HepG2 (cell line): Measurements from ENCODE around the gene RAB5B. TPM values are rescaled to one million over a fixed set of nuclear protein-coding genes. Genes with fewer than 3 reads are reported as not detected.

ENCODE experiments used
- ADNP ChIP-seq: sonication (generic); formaldehyde crosslinking; IDR thresholded peaks from 2 replicates; pipeline ENCODE4 v1.4.0; 2020; ENCODE audit warnings: missing genetic modification reagents
- CEBPG ChIP-seq: IDR thresholded peaks from 2 replicates; pipeline ENCODE4 v1.6.1; 2016
- FOXC1 ChIP-seq: sonication (generic); formaldehyde crosslinking; IDR thresholded peaks from 2 replicates; pipeline ENCODE4 v1.8.0; 2022; ENCODE audit warnings: mild to moderate bottlenecking, missing genetic modification reagents, borderline replicate concordance
- GABPA ChIP-seq, 2 experiments: IDR thresholded peaks; 2 replicates each; pipeline ENCODE4 v1.6.1; 2011 to 2016; ENCODE audit warnings: low read depth in 2 of 2, low read length in 1 of 2, missing biosample characterization in 1 of 2, missing genetic modification characterization in 1 of 2
- GZF1 ChIP-seq: sonication (generic); formaldehyde crosslinking; IDR thresholded peaks from 2 replicates; pipeline ENCODE4 v1.5.1; 2020; ENCODE audit warnings: mild to moderate bottlenecking, missing genetic modification reagents
- JUND ChIP-seq: sonication (generic); formaldehyde crosslinking; IDR thresholded peaks from 2 replicates; pipeline ENCODE4 v1.8.0; 2022; ENCODE audit warnings: mild to moderate bottlenecking, missing genetic modification reagents
- MEIS2 ChIP-seq: sonication (generic); formaldehyde crosslinking; IDR thresholded peaks from 2 replicates; pipeline ENCODE4 v1.9.0; 2021; ENCODE audit warnings: mild to moderate bottlenecking, missing genetic modification reagents
- MIXL1 ChIP-seq: IDR thresholded peaks from 2 replicates; pipeline ENCODE4 v1.6.1; 2016
- PLSCR1 ChIP-seq: sonication (generic); formaldehyde crosslinking; IDR thresholded peaks from 2 replicates; pipeline ENCODE4 v1.5.0; 2020; ENCODE audit warnings: missing genetic modification reagents, mild to moderate bottlenecking, borderline replicate concordance
- PRDM15 ChIP-seq: sonication (generic); formaldehyde crosslinking; IDR thresholded peaks from 2 replicates; pipeline ENCODE4 v1.4.0; 2020; ENCODE audit warnings: missing genetic modification reagents
- RARA ChIP-seq: IDR thresholded peaks from 2 replicates; pipeline ENCODE4 v1.6.1; 2016; ENCODE audit warnings: missing genetic modification reagents, missing compliant biosample characterization
- SAFB2 ChIP-seq: sonication (generic); formaldehyde crosslinking; IDR thresholded peaks from 2 replicates; pipeline ENCODE4 v1.5.1; 2020; ENCODE audit warnings: missing genetic modification reagents, low read depth, mild to moderate bottlenecking, borderline replicate concordance
- SIN3A ChIP-seq: IDR thresholded peaks from 2 replicates; pipeline ENCODE4 v1.6.1; 2011; ENCODE audit warnings: low read depth, mild to moderate bottlenecking, control low read depth, low read length, borderline replicate concordance
- SOX5 ChIP-seq: IDR thresholded peaks from 2 replicates; pipeline ENCODE4 v1.6.1; 2016; ENCODE audit warnings: borderline replicate concordance
- SOX6 ChIP-seq, 2 experiments: fragments of 450-650 bp in 1 of 2; sonication (generic) in 1 of 2; formaldehyde crosslinking in 1 of 2; IDR thresholded peaks; 2 replicates each; pipeline versions ENCODE4 v1.4.0 to v1.6.1; 2017 to 2020; ENCODE audit warnings: antibody characterized with exemption in 1 of 2, mild to moderate bottlenecking in 1 of 2, missing genetic modification reagents in 1 of 2
- TERF1 ChIP-seq: sonication (generic); formaldehyde crosslinking; IDR thresholded peaks from 2 replicates; pipeline ENCODE4 v1.8.0; 2022; ENCODE audit warnings: mild to moderate bottlenecking, missing genetic modification reagents, moderate library complexity
- ZBTB38 ChIP-seq: sonication (generic); formaldehyde crosslinking; IDR thresholded peaks from 2 replicates; pipeline ENCODE4 v1.5.1; 2020; ENCODE audit warnings: mild to moderate bottlenecking, missing genetic modification reagents
- ZKSCAN5 ChIP-seq: sonication (generic); formaldehyde crosslinking; IDR thresholded peaks from 2 replicates; pipeline ENCODE4 v1.5.1; 2020; ENCODE audit warnings: mild to moderate bottlenecking, missing genetic modification reagents
- ZNF337 ChIP-seq: sonication (generic); formaldehyde crosslinking; IDR thresholded peaks from 2 replicates; pipeline ENCODE4 v1.5.1; 2020; ENCODE audit warnings: missing genetic modification reagents, low read depth, mild to moderate bottlenecking, borderline replicate concordance
- ZSCAN21 ChIP-seq: sonication (generic); formaldehyde crosslinking; IDR thresholded peaks from 2 replicates; pipeline ENCODE4 v1.8.0; 2022; ENCODE audit warnings: mild to moderate bottlenecking, missing genetic modification reagents, moderate library complexity, borderline replicate concordance
- polyA plus RNA-seq, 8 experiments: library from polyadenylated mRNA; depleted of rRNA in 3 of 8; stranded (reverse) in 7 of 8; unstranded in 1 of 8; fragments of >200 nt; fragmentation: Illumina TruSeq in 4 of 8; extraction: Trizol in 4 of 8; gene quantifications; 2 replicates each; pipeline versions ENCODE4 v1.2.1 to v1.2.3, GENCODE V29; 2011 to 2016; ENCODE audit warnings: low read depth in 4 of 8, missing spikeins in 1 of 8, mixed read lengths in 1 of 8; ENCODE audit not compliant: insufficient read depth in 1 of 8
- total RNA-seq, 5 experiments: library from RNA; depleted of rRNA; stranded (reverse); fragments of >200 nt; fragmentation: Illumina TruSeq; extraction: Trizol; gene quantifications; 2 replicates each; pipeline ENCODE4 v1.2.3, GENCODE V29; 2016; ENCODE audit warnings: low read depth in 1 of 5
- TF ChIP-seq, protein P1 (sequence below): sonication (generic); formaldehyde crosslinking; IDR thresholded peaks from 2 replicates; pipeline ENCODE4 v1.5.1; 2020; ENCODE audit warnings: mild to moderate bottlenecking, missing genetic modification reagents, moderate library complexity
- TF ChIP-seq, protein P2 (sequence below): sonication (generic); formaldehyde crosslinking; IDR thresholded peaks from 2 replicates; pipeline ENCODE4 v1.4.0; 2020; ENCODE audit warnings: missing genetic modification reagents

Gene RAB5B
- total and polyA plus RNA-seq, 2 of the 13 experiments (the other 11 are each of a cell fraction or from before 2014, with no cell fraction given) = 26.0 to 68.3 TPM

- TF ChIP-seq, protein P1, sequence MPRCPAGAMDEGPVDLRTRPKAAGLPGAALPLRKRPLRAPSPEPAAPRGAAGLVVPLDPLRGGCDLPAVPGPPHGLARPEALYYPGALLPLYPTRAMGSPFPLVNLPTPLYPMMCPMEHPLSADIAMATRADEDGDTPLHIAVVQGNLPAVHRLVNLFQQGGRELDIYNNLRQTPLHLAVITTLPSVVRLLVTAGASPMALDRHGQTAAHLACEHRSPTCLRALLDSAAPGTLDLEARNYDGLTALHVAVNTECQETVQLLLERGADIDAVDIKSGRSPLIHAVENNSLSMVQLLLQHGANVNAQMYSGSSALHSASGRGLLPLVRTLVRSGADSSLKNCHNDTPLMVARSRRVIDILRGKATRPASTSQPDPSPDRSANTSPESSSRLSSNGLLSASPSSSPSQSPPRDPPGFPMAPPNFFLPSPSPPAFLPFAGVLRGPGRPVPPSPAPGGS (CRISPR knock-in tag) = no peak
- TF ChIP-seq PLSCR1 (CRISPR knock-in tag) (no peak), GZF1 (no peak), SIN3A (no peak), SAFB2 (CRISPR knock-in tag) (no peak), GABPA (IDR thresholded peaks at IDR 0.05; ENCODE audit: low read depth, low read length) (no peak), GABPA (CRISPR knock-in tag; IDR thresholded peaks at IDR 0.05; ENCODE audit: low read depth) (peak; percentile 64), MIXL1 (no peak), ZNF337 (no peak), TERF1 (no peak), SOX6 (IDR thresholded peaks at IDR 0.05) (no peak), SOX6 (CRISPR knock-in tag; IDR thresholded peaks at IDR 0.05) (0 out of 2 replicates have a peak, but pooled peaks have one; percentile 4), ZSCAN21 (CRISPR knock-in tag) (no peak), ZKSCAN5 (CRISPR knock-in tag) (no peak), SOX5 (peak; percentile 13; the same call in 1 of the 2 replicates), PRDM15 (CRISPR knock-in tag) (no peak), ADNP (CRISPR knock-in tag) (no peak), RARA (CRISPR knock-in tag) (no peak), CEBPG (CRISPR knock-in tag) (no peak), MEIS2 (no peak), JUND (no peak), ZBTB38 (no peak), FOXC1 (no peak)
- TF ChIP-seq, protein P2, sequence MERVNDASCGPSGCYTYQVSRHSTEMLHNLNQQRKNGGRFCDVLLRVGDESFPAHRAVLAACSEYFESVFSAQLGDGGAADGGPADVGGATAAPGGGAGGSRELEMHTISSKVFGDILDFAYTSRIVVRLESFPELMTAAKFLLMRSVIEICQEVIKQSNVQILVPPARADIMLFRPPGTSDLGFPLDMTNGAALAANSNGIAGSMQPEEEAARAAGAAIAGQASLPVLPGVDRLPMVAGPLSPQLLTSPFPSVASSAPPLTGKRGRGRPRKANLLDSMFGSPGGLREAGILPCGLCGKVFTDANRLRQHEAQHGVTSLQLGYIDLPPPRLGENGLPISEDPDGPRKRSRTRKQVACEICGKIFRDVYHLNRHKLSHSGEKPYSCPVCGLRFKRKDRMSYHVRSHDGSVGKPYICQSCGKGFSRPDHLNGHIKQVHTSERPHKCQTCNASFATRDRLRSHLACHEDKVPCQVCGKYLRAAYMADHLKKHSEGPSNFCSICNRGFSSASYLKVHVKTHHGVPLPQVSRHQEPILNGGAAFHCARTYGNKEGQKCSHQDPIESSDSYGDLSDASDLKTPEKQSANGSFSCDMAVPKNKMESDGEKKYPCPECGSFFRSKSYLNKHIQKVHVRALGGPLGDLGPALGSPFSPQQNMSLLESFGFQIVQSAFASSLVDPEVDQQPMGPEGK = peak; percentile 71
These were observed 44.5 kb upstream of the RAB5B start (continued) for GRCh38 chr12:55929306-55929791.
